Measurements from ENCODE around the gene TVP23A. TPM values are rescaled to one million over a fixed set of nuclear protein-coding genes. Genes with fewer than 3 reads are reported as not detected.
"Not testable (repeated sequence)": the region's sequence is repeated elsewhere in the genome, so short reads cannot be mapped to it uniquely, and the experiment has no call there.

TVP23A gene
- total RNA-seq, 4 donors from 2014 or later = 0.16 to 0.54 (median 0.23) TPM; not detected in 1

DNA sequence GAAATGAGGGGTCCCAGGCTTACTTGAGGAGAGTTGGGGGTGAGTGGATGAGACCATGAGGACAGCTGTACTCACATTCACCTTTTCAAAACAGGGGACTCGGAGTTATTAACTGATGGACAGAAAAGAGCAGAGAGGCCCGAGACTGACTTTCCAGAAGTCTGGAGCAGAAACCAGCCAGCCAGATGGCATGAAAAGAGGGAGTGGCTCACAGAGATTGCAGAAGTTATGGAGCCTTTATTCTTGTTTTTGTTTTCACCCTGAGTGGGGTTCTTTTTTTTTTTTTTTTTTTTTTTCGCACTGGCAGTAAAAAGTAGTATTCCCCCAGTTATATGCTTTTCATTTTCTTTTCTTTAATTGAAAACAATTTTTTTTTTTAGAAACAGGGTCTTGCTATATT is 18.9 kb downstream of the TVP23A start:
- Histone ChIP-seq H3K9me3 (no peaks in the 10 kb centered on the region), H3K4me3 (no peak overlapping the region), H3K27me3 (no peaks in the 10 kb centered on the region), H3K36me3 (no peaks in the 10 kb centered on the region), H3K4me1 (no peaks in the 10 kb centered on the region), H3K27ac (no peak overlapping the region)
- TF ChIP-seq POLR2AphosphoS5 (IDR thresholded peaks at IDR 0.05) (no peak), CTCF (IDR thresholded peaks at IDR 0.05) (no peak), POLR2A (IDR thresholded peaks at IDR 0.05) (no peak), EP300 (IDR thresholded peaks at IDR 0.05) (no peak)
- WGBS, 2 donors (ENCODE audit: low coverage in 1 of 2) = 77 to 93% methylated on average over 2 to 3 of the region's 3 CpGs
- ATAC-seq = no peak

DNA sequence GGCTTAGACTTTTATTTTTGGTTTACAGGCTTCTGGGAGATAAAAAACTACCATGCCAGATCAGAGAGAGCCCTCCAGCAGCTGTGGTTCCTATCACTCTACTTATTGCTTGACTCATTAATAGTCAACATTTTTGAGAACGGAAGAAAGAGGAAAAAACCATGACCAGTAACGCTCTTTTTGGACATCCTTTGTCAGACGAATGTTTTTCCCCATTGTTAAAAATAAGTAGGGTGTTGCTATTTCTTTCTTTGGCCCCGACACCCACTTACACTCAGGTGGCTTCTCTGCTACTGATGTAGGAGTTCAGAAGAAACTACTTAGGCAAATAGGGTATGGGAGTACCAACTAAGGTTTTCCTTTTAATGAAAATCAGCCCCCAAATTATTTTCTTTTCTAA is 27.5 kb downstream of the TVP23A start:
- Histone ChIP-seq H3K9me3 (no peaks in the 10 kb centered on the region), H3K36me3 (no peaks in the 10 kb centered on the region), H3K4me3 (no peak overlapping the region), H3K4me1 (no peaks in the 10 kb centered on the region), H3K27ac (no peak overlapping the region), H3K27me3 (no peaks in the 10 kb centered on the region)
- ATAC-seq = no peak
- TF ChIP-seq POLR2A (IDR thresholded peaks at IDR 0.05) (no peak), CTCF (IDR thresholded peaks at IDR 0.05) (no peak), POLR2AphosphoS5 (IDR thresholded peaks at IDR 0.05) (no peak)
- WGBS, 2 donors (ENCODE audit: low coverage in 1 of 2) = 67 to 87% methylated on average over 3 to 4 of the region's 4 CpGs

DNA sequence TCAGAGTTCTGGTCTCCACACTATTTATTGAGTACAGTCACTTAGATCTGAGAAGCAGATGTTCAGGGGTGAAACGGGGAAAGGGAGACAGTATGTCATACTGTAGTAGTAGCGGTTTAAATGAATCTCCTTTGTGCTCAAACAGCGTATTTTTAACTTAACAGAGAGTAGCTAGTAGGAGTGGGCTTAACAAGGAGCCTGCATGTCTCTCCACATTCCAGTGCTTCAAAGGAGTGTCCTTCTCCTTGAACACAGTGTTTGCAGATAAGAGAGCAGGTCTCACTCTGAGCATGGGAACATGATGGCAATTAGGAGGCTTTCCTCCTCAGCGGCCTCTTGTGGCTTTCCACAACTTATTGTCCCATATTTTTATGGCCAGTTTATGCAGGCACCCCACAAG is 30.0 kb downstream of the TVP23A start:
- not testable (repeated sequence) for H3K4me3 ChIP-seq, ATAC-seq, H3K36me3 ChIP-seq, H3K4me1 ChIP-seq, H3K27ac ChIP-seq, H3K27me3 ChIP-seq, H3K9me3 ChIP-seq
- 81 to 89% methylated on average over 4 of the region's 4 CpGs for WGBS, 2 donors (ENCODE audit: low coverage in 1 of 2)

GRCh38 chr16:10787304-10787703 is 31.3 kb downstream of the TVP23A start:
- no peak for TF ChIP-seq CTCF (IDR thresholded peaks at IDR 0.05)
- no peak for TF ChIP-seq EP300 (IDR thresholded peaks at IDR 0.05)
- TF ChIP-seq POLR2A (IDR thresholded peaks at IDR 0.05) = no peak
- no peak overlapping the region for H3K27ac ChIP-seq
- no peaks in the 10 kb centered on the region for H3K36me3 ChIP-seq
- 93% methylated on average over 5 of the region's 5 CpGs; no CpG with 5 or more reads in 1 of the 2 donors for WGBS, 2 donors (ENCODE audit: low coverage in 1 of 2)
- H3K9me3 ChIP-seq = no peaks in the 10 kb centered on the region
- no peak for ATAC-seq
- H3K27me3 ChIP-seq = no peaks in the 10 kb centered on the region
- no peak overlapping the region for H3K4me3 ChIP-seq
- H3K4me1 ChIP-seq = no peaks in the 10 kb centered on the region

DNA sequence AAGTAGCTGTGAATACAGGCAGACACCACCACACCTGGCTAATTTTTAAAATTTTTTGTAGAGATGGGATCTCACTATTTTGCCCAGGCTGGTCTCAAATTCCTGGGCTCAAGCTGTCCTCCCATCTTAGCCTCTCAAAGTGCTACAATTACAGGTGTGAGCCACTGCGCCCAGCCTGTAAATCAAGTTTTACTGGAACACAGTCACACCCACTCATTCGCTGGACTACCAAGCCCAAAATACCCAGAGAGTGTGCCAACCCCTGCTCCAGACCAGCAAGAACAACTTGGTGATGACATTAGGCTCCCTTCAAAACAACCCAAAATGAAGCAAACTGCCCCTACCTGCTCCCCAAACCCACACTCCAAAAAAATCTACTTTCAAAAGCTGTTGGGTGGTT is 36.0 kb downstream of the TVP23A start:
- no peaks in the 10 kb centered on the region for H3K9me3 ChIP-seq
- H3K36me3 ChIP-seq = no peaks in the 10 kb centered on the region
- TF ChIP-seq CTCF (IDR thresholded peaks at IDR 0.05) (no peak), EP300 (IDR thresholded peaks at IDR 0.05) (no peak), POLR2AphosphoS5 (IDR thresholded peaks at IDR 0.05) (no peak), POLR2A (IDR thresholded peaks at IDR 0.05) (no peak)
- ATAC-seq = no peak
- H3K27me3 ChIP-seq = no peaks in the 10 kb centered on the region
- no peak overlapping the region for H3K27ac ChIP-seq
- no peaks in the 10 kb centered on the region for H3K4me1 ChIP-seq
- WGBS, 2 donors (ENCODE audit: low coverage in 1 of 2) = 80 to 100% methylated on average over 1 to 2 of the region's 2 CpGs
- H3K4me3 ChIP-seq = no peak overlapping the region

- Histone ChIP-seq H3K27ac (no peak overlapping the region), H3K4me1 (no peaks in the 10 kb centered on the region), H3K4me3 (no peak overlapping the region), H3K36me3 (no peaks in the 10 kb centered on the region), H3K27me3 (no peaks in the 10 kb centered on the region), H3K9me3 (no peaks in the 10 kb centered on the region)
- no peak for ATAC-seq
- WGBS, 2 donors (ENCODE audit: low coverage in 1 of 2) = 88 to 95% methylated on average over 3 to 4 of the region's 4 CpGs
- TF ChIP-seq POLR2AphosphoS5 (IDR thresholded peaks at IDR 0.05) = no peak
Measured at GRCh38 chr16:10780628-10781027, 38.0 kb downstream of the TVP23A start.

DNA sequence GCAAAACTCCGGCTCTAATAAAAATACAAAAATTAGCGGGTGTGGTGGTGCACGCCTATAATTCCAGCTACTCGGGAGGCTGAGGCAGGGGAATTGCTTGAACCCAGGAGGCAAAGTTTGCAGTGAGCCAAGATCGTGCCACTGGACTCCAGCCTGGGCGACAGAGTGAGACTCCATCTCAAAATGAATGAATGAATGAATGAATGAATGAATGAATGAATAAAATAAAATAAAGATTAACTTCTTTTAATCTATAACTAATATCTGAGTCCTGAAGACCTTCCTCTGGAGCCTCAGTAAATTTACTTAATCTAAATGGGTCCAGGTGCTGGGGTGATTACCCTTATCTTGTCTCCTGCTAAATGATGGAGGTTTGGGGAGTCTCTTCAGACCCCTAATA is 38.7 kb downstream of the TVP23A start:
- not testable (repeated sequence) for H3K4me1 ChIP-seq, ATAC-seq, H3K4me3 ChIP-seq, H3K36me3 ChIP-seq, H3K27me3 ChIP-seq, H3K9me3 ChIP-seq, H3K27ac ChIP-seq
- 94 to 96% methylated on average over 6 of the region's 6 CpGs for WGBS, 2 donors (ENCODE audit: low coverage in 1 of 2)

Data from gastroesophageal sphincter (tissue), 4 donors.